Kidney (tissue), 14 donors: ENCODE measurements around the gene TRIO. TPM values are rescaled to one million over a fixed set of nuclear protein-coding genes. Genes with fewer than 3 reads are reported as not detected.
A peak's percentile ranks its signal among the peaks of the same experiment; 100 is the strongest.

Source experiments
- DNase-seq, 5 donors: peaks; one replicate each; pipeline ENCODE4 v3.0.0-alpha.2; 2013 to 2020
- FAIRE-seq: peaks from 2 replicates; lab custom pipeline; 2012; peaks lifted over from hg19 to GRCh38; lab: Jason Lieb, UNC
- H3K27ac ChIP-seq, 2 donors: one replicate each; pipeline ENCODE4 v1.7.0; 2013; ENCODE audit warnings: low read depth in 2 of 2, low read length in 2 of 2, inconsistent platforms in 1 of 2
- H3K27me3 ChIP-seq: one replicate; pipeline ENCODE4 v1.7.1; 2013; ENCODE audit warnings: low read length, inconsistent platforms; ENCODE audit not compliant: control insufficient read depth, insufficient read depth
- H3K36me3 ChIP-seq, 3 donors: one replicate each; pipeline versions ENCODE4 v1.7.0 to v1.7.1; 2013; ENCODE audit warnings: low read length in 3 of 3, control low read depth in 1 of 3, inconsistent platforms in 1 of 3; ENCODE audit not compliant: insufficient read depth in 3 of 3, control insufficient read depth in 2 of 3
- H3K4me1 ChIP-seq, 3 donors: one replicate each; pipeline versions ENCODE4 v1.7.0 to v1.7.1; 2013; ENCODE audit warnings: low read length in 3 of 3, inconsistent platforms in 1 of 3, low read depth in 1 of 3; ENCODE audit not compliant: control insufficient read depth in 2 of 3, insufficient read depth in 2 of 3
- H3K4me3 ChIP-seq, 3 donors: one replicate each; pipeline versions ENCODE4 v1.7.0 to v1.8.1; 2013; ENCODE audit warnings: low read length in 3 of 3, control low read depth in 1 of 3, inconsistent platforms in 1 of 3
- H3K9ac ChIP-seq, 3 donors: one replicate each; pipeline versions ENCODE4 v1.7.0 to v1.7.1; 2013; ENCODE audit warnings: low read length in 3 of 3, control low read depth in 1 of 3, inconsistent platforms in 1 of 3
- H3K9me3 ChIP-seq, 3 donors: one replicate each; pipeline versions ENCODE4 v1.7.0 to v1.7.1; 2013; ENCODE audit warnings: low read length in 3 of 3, control low read depth in 1 of 3, inconsistent platforms in 1 of 3; ENCODE audit not compliant: control insufficient read depth in 2 of 3, insufficient read depth in 1 of 3
- CTCF ChIP-seq: IDR thresholded peaks from 3 replicates; pipeline ENCODE4 v1.5.1; 2012; ENCODE audit warnings: mild to moderate bottlenecking, moderate library complexity, borderline replicate concordance; ENCODE audit not compliant: insufficient read depth; ENCODE audit errors: extremely low read depth
- intact Hi-C: fragments of 100-400 bp; cut with DNase I; formaldehyde crosslinking; loops from one replicate; pipeline ENCODE4 v1.11.1; 2022
- polyA plus RNA-seq: library from polyadenylated mRNA; stranded (reverse); fragments of 350-450 nt; fragmentation: Illumina TruSeq; extraction: RNeasy Lipid Tissue Mini Kit (QIAGEN cat#74804); gene quantifications from one replicate; pipeline ENCODE4 v1.2.3, GENCODE V29; 2014; ENCODE audit warnings: low read depth, low replicate concordance; ENCODE audit not compliant: insufficient read depth
- total RNA-seq: library from RNA; stranded (reverse); fragmentation: NEBNext Ultra II Directional; extraction: Animal tissue kit (Norgen Biotek cat#: 25700); gene quantifications from one replicate; pipeline ENCODE4 v1.2.1, GENCODE V29; 2021
- donor health status: control.
- donor health status: control.
- donor health status: control.
- donor health status: control.
- donor health status: control.
- donor health status: DM: yes; HTN: yes; CAD: no.
- donor health status: Normal renal cell carcinoma (clear cell type).

TRIO gene
- total and polyA plus RNA-seq, 2 donors from 2014 or later = 9.5 to 149 TPM

DNA sequence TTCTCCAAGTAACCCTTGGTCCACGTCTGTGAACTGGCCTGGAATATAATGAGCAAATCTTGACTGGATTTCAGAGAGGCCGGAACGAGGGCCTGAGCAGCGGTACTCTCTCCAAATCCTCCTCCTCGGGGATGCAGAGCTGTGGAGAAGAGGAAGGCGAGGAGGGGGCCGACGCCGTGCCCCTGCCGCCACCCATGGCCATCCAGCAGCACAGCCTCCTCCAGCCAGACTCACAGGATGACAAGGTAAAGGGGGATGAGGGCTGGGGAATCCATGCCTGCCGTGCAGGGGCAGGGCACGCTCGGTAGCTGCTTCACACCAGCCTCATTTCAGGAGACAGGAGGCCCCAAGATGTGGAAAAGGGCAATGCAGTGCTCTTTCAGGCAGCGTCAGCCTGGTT lies 319.5 kb downstream of the TRIO start:
- no peak for DNase-seq
- Histone ChIP-seq H3K4me3 (no peak overlapping the region), H3K9me3 (no peaks in the 10 kb centered on the region), H3K27me3 (no peaks in the 10 kb centered on the region), H3K9ac (no peak overlapping the region), H3K4me1 (peaks cover 0 to 5% (median 3%) of the 10 kb centered on the region in 3 donors), H3K27ac (no peak overlapping the region), H3K36me3 (peaks cover 11 to 38% (median 25%) of the 10 kb centered on the region in 3 donors)
- FAIRE-seq = no peak
- no peak for TF ChIP-seq CTCF
- intact Hi-C loops = no loop called here

DNA sequence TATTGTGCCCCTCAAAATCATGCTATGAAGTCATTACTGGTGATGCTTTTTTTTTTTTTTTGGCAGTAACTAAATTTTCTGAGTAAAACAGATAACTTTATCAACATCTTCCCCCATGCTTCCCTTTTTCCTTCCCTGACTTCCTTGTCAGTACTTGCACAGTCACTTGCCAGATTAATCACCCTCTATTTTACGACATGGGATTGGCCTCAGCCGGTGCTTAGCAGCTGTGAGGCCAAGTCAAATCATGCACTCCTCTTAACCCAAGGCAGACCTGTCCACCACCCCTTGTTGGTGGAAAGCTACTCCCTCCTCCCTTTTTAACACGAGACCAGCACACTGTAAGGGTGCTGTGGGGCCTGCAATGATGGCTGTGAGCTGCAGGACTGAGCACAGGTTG lies 320.5 kb downstream of the TRIO start:
- DNase-seq (peak in 2 of 5 donors; percentile 55 to 68), FAIRE-seq (no peak)
- intact Hi-C loops = no loop called here
- no peaks in the 10 kb centered on the region for H3K27me3 ChIP-seq
- no peaks in the 10 kb centered on the region for H3K9me3 ChIP-seq
- no peak for TF ChIP-seq CTCF
- H3K4me1 ChIP-seq = no peaks in the 10 kb centered on the region
- no peak overlapping the region for H3K9ac ChIP-seq
- no peak overlapping the region for H3K4me3 ChIP-seq
- no peak overlapping the region for H3K27ac ChIP-seq
- H3K36me3 ChIP-seq = peaks cover 11 to 38% (median 25%) of the 10 kb centered on the region in 3 donors

GRCh38 chr5:14464096-14464495 lies 321.0 kb downstream of the TRIO start:
- Histone ChIP-seq H3K27me3 (no peaks in the 10 kb centered on the region), H3K9me3 (no peaks in the 10 kb centered on the region), H3K4me1 (no peaks in the 10 kb centered on the region), H3K27ac (no peak overlapping the region), H3K4me3 (no peak overlapping the region), H3K36me3 (peaks cover 11 to 38% (median 23%) of the 10 kb centered on the region in 3 donors), H3K9ac (no peak overlapping the region)
- no peak for TF ChIP-seq CTCF
- intact Hi-C loops = no loop called here
- DNase-seq (no peak), FAIRE-seq (no peak)

- DNase-seq = no peak
- H3K9me3 ChIP-seq = no peaks in the 10 kb centered on the region
- no peaks in the 10 kb centered on the region for H3K4me1 ChIP-seq
- H3K36me3 ChIP-seq = peaks cover 11 to 38% (median 24%) of the 10 kb centered on the region in 3 donors
- intact Hi-C loops = no loop called here
- H3K9ac ChIP-seq = no peak overlapping the region
- H3K4me3 ChIP-seq = no peak overlapping the region
- no peak overlapping the region for H3K27ac ChIP-seq
- no peak for TF ChIP-seq CTCF
- no peaks in the 10 kb centered on the region for H3K27me3 ChIP-seq
- FAIRE-seq = no peak
Observed at GRCh38 chr5:14464671-14465070, 321.5 kb downstream of the TRIO start.
